H9 (cell line): ENCODE data around the gene SUPT3H. TPM values are rescaled to one million over a fixed set of nuclear protein-coding genes. Genes with fewer than 3 reads are reported as not detected.

Source experiments
- DNase-seq: peaks from one replicate; pipeline ENCODE4 v3.0.0-alpha.2; 2017
- H2AFZ ChIP-seq: one replicate; pipeline ENCODE4 v1.6.1; 2013; ENCODE audit warnings: mild to moderate bottlenecking, low read length, control low read depth, moderate library complexity
- H2AK5ac ChIP-seq: 2 replicates; pipeline ENCODE4 v1.6.1; 2013; ENCODE audit warnings: low read length, control low read depth, mixed read lengths; ENCODE audit not compliant: insufficient read length
- H2BK120ac ChIP-seq: one replicate; pipeline ENCODE4 v1.6.1; 2013; ENCODE audit warnings: low read depth, mild to moderate bottlenecking, low read length, control low read depth, inconsistent platforms; ENCODE audit not compliant: poor library complexity, severe bottlenecking
- H2BK12ac ChIP-seq: 2 replicates; pipeline ENCODE4 v1.6.1; 2013; ENCODE audit warnings: low read length, control low read depth, mixed read lengths, low read depth; ENCODE audit not compliant: insufficient read length
- H2BK15ac ChIP-seq: 2 replicates; pipeline ENCODE4 v1.6.1; 2013; ENCODE audit warnings: low read depth, low read length, control low read depth
- H2BK20ac ChIP-seq: one replicate; pipeline ENCODE4 v1.6.1; 2013; ENCODE audit warnings: low read depth, mild to moderate bottlenecking, low read length, control low read depth, inconsistent platforms; ENCODE audit not compliant: poor library complexity, severe bottlenecking
- H2BK5ac ChIP-seq: 2 replicates; pipeline ENCODE4 v1.6.1; 2013; ENCODE audit warnings: low read length, control low read depth, mixed read lengths; ENCODE audit not compliant: insufficient read length
- H3K14ac ChIP-seq: 2 replicates; pipeline ENCODE4 v1.6.1; 2013; ENCODE audit warnings: low read length, control low read depth; ENCODE audit not compliant: insufficient read depth
- H3K18ac ChIP-seq: 2 replicates; pipeline ENCODE4 v1.6.1; 2013; ENCODE audit warnings: low read depth, mild to moderate bottlenecking, mixed read lengths, low read length, control low read depth; ENCODE audit not compliant: insufficient read length
- H3K23ac ChIP-seq: 2 replicates; pipeline ENCODE4 v1.6.1; 2013; ENCODE audit warnings: low read length, control low read depth, mixed read lengths, low read depth; ENCODE audit not compliant: insufficient read length
- H3K23me2 ChIP-seq: 2 replicates; pipeline ENCODE4 v1.6.1; 2013; ENCODE audit warnings: low read depth, mild to moderate bottlenecking, mixed read lengths, low read length, control low read depth; ENCODE audit not compliant: insufficient read length, poor library complexity, severe bottlenecking
- H3K27ac ChIP-seq: 2 replicates; pipeline ENCODE4 v1.5.1; 2013; ENCODE audit warnings: low read length, control low read depth, mixed read lengths, low read depth; ENCODE audit not compliant: insufficient read length
- H3K27me3 ChIP-seq: 2 replicates; pipeline ENCODE4 v1.6.1; 2013; ENCODE audit warnings: low read length, control low read depth, inconsistent platforms; ENCODE audit not compliant: insufficient read depth
- H3K4ac ChIP-seq: 2 replicates; pipeline ENCODE4 v1.6.1; 2013; ENCODE audit warnings: low read depth, mild to moderate bottlenecking, control low read depth, inconsistent platforms, low read length, moderate library complexity
- H3K4me1 ChIP-seq: 2 replicates; pipeline ENCODE4 v1.6.1; 2013; ENCODE audit warnings: low read length, control low read depth, inconsistent platforms; ENCODE audit not compliant: insufficient read depth
- H3K4me2 ChIP-seq: 2 replicates; pipeline ENCODE4 v1.6.1; 2013; ENCODE audit warnings: low read length, control low read depth, mixed read lengths; ENCODE audit not compliant: insufficient read length, insufficient read depth
- H3K56ac ChIP-seq: 2 replicates; pipeline ENCODE4 v1.6.1; 2013; ENCODE audit warnings: low read depth, mild to moderate bottlenecking, mixed read lengths, low read length, control low read depth; ENCODE audit not compliant: insufficient read length
- H3K79me1 ChIP-seq: 2 replicates; pipeline ENCODE4 v1.6.1; 2013; ENCODE audit warnings: low read depth, mild to moderate bottlenecking, moderate library complexity, low read length, control low read depth, inconsistent platforms; ENCODE audit not compliant: insufficient read depth, poor library complexity, severe bottlenecking
- H3K79me2 ChIP-seq: 2 replicates; pipeline ENCODE4 v1.6.1; 2013; ENCODE audit warnings: low read length, control low read depth, inconsistent platforms; ENCODE audit not compliant: insufficient read depth
- H3K9ac ChIP-seq: 2 replicates; pipeline ENCODE4 v1.6.1; 2013; ENCODE audit warnings: low read length, control low read depth, mixed read lengths; ENCODE audit not compliant: insufficient read length; ENCODE audit errors: extremely low read depth
- H3K9me3 ChIP-seq: one replicate; pipeline ENCODE4 v1.6.1; 2013; ENCODE audit warnings: low read depth, low read length, inconsistent platforms; ENCODE audit not compliant: control insufficient read depth
- H3T11ph ChIP-seq: one replicate; pipeline ENCODE4 v1.6.1; 2013; ENCODE audit warnings: mild to moderate bottlenecking, low read length, control low read depth, inconsistent platforms
- H4K20me1 ChIP-seq: one replicate; pipeline ENCODE4 v1.6.1; 2013; ENCODE audit not compliant: control insufficient read depth, insufficient read length, insufficient read depth
- H4K5ac ChIP-seq: 2 replicates; pipeline ENCODE4 v1.6.1; 2013; ENCODE audit warnings: low read depth, mild to moderate bottlenecking, mixed read lengths, low read length, control low read depth; ENCODE audit not compliant: insufficient read length
- H4K8ac ChIP-seq: replicated peaks from 2 replicates; pipeline ENCODE4 v1.6.1; 2013; ENCODE audit warnings: low read length, control low read depth, mixed read lengths, low read depth; ENCODE audit not compliant: insufficient read length
- H4K91ac ChIP-seq: 2 replicates; pipeline ENCODE4 v1.6.1; 2013; ENCODE audit warnings: low read depth, mild to moderate bottlenecking, moderate library complexity, mixed read lengths, low read length, control low read depth; ENCODE audit not compliant: insufficient read length
- H3K27ac Mint-ChIP-seq, 3 experiments: 2 replicates in 2 of 3; 3 replicates in 1 of 3; pipeline ENCODE4 v1.8.0; 2020 to 2021; ENCODE audit warnings: mixed read lengths in 3 of 3, mild to moderate bottlenecking in 1 of 3, moderate library complexity in 1 of 3
- H3K27me3 Mint-ChIP-seq: 2 replicates; pipeline ENCODE4 v1.8.0; 2021; ENCODE audit warnings: low read depth, mild to moderate bottlenecking, moderate library complexity, mixed read lengths
- H3K36me3 Mint-ChIP-seq, 3 experiments: 2 replicates in 2 of 3; 3 replicates in 1 of 3; pipeline ENCODE4 v1.8.0; 2020 to 2021; ENCODE audit warnings: low read depth in 3 of 3, mixed read lengths in 3 of 3; ENCODE audit not compliant: insufficient read depth in 1 of 3
- H3K4me1 Mint-ChIP-seq, 2 experiments: 2 replicates each; pipeline ENCODE4 v1.8.0; 2020; ENCODE audit warnings: mixed read lengths in 2 of 2
- H3K4me3 Mint-ChIP-seq, 2 experiments: 2 replicates in 1 of 2; 3 replicates in 1 of 2; pipeline ENCODE4 v1.8.0; 2020 to 2021; ENCODE audit warnings: mild to moderate bottlenecking in 2 of 2, mixed read lengths in 2 of 2, moderate library complexity in 1 of 2
- H3K9me3 Mint-ChIP-seq, 2 experiments: 2 replicates in 1 of 2; 3 replicates in 1 of 2; pipeline ENCODE4 v1.8.0; 2020; ENCODE audit warnings: mild to moderate bottlenecking in 2 of 2, mixed read lengths in 2 of 2, moderate library complexity in 1 of 2
- CTCF ChIP-seq: fragments of 200-600 bp; sonication (generic); conservative IDR thresholded peaks from 3 replicates; pipeline ENCODE4 v1.8.0; 2021; ENCODE audit warnings: antibody characterized with exemption, mild to moderate bottlenecking
- WGBS: extraction: QIAGEN DNeasy Blood & Tissue Kit; methylation state at CpG from one replicate; pipeline ENCODE4 v1.1.7; 2013; ENCODE audit warnings: missing lambda C conversion rate, low lambda C conversion rate, mixed read lengths; ENCODE audit not compliant: insufficient read length; ENCODE audit errors: extremely low coverage; 5-methylcytosine and 5-hydroxymethylcytosine counted together
- total RNA-seq: library from RNA; stranded (reverse); gene quantifications from 2 replicates; pipeline ENCODE4 v1.2.1, GENCODE V29; 2021

SUPT3H gene
- total RNA-seq, 1 experiment from 2014 or later = 22.5 TPM

- Histone ChIP-seq H4K20me1 (no peaks in the 10 kb centered on the region), H3T11ph (no peak overlapping the region), H3K56ac (no peak overlapping the region), H3K23ac (no peak overlapping the region), H4K8ac (no peak overlapping the region), H3K4me1 (no peaks in the 10 kb centered on the region; the same call in 1 of the 2 replicates), H3K27ac (no peak overlapping the region), H4K5ac (no peak overlapping the region), H3K27me3 (no peaks in the 10 kb centered on the region), H2AK5ac (no peak overlapping the region), H3K79me1 (no peaks in the 10 kb centered on the region), H3K14ac (no peak overlapping the region), H3K23me2 (no peaks in the 10 kb centered on the region), H3K9me3 (no peaks in the 10 kb centered on the region), H2BK12ac (no peak overlapping the region), H2BK5ac (no peak overlapping the region), H3K18ac (no peak overlapping the region), H3K4ac (no peak overlapping the region), H2AFZ (no peak overlapping the region), H3K4me2 (no peak overlapping the region), H2BK120ac (no peak overlapping the region), H4K91ac (no peak overlapping the region), H3K79me2 (no peaks in the 10 kb centered on the region), H2BK20ac (no peak overlapping the region), H3K9ac (no peak overlapping the region), H2BK15ac (no peak overlapping the region)
- no peak for TF ChIP-seq CTCF
- Mint-ChIP-seq H3K9me3 (peaks cover 6 to 10% of the 10 kb centered on the region in 2 experiments; a peak in 4 of 5 replicates), H3K4me3 (no peak overlapping the region), H3K27me3 (no peaks in the 10 kb centered on the region), H3K27ac (peak overlapping the region in 1 of 3 experiments; percentile 40; a peak in 1 of 7 replicates), H3K36me3 (peaks cover 9 to 11% (median 10%) of the 10 kb centered on the region in 3 experiments), H3K4me1 (0 out of 4 replicates have a peak, but pooled peaks cover 2 to 4% of the 10 kb centered on the region in 2 experiments)
- DNase-seq = peak; percentile 25
- no CpG with 5 or more reads among the region's 11 CpGs for WGBS
Observed at GRCh38 chr6:44955145-44955544, 422.6 kb downstream of the SUPT3H start.
